ENCODE measurements around the gene MPL. TPM values are rescaled to one million over a fixed set of nuclear protein-coding genes. Genes with fewer than 3 reads are reported as not detected.

MPL gene
- total and polyA plus RNA-seq, 10 of the 15 experiments (the other 5 are each of a cell fraction or from before 2014, with no cell fraction given): not detected

DNA sequence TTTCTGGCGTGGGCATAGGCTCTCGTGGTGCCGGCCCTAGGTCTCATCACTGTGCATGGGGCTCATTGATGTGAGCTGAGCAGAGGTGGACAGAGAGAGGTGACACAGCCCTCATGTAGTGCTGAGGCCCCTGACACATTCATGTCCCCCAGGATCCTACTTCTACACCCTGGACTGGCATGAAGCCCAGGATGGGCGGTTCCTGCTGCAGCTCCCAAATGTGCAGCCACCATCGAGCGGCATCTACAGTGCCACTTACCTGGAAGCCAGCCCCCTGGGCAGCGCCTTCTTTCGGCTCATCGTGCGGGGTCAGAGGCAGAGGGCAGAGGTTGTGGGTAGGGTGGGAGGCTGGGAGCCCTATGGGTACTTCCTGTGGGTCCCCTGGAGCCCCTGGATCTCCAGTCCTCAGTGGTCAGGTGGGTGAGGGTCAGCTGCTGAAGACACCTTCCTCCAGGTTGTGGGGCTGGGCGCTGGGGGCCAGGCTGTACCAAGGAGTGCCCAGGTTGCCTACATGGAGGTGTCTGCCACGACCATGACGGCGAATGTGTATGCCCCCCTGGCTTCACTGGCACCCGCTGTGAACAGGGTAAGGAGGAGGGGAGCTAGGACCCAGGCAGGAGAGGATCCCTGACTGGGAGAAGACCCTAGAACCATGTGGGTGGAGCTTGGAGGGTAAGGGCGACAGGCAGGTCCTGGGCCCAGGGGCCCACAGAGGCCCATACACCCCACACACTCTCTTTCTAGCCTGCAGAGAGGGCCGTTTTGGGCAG lies 30.7 kb upstream of the MPL start:
- H3K27me3 ChIP-seq (replicated peaks in 1 of 2; ENCODE audit: control insufficient read depth in 2 of 2, insufficient read depth in 2 of 2, low read length in 1 of 2): no peaks in the 10 kb centered on the region
- RAD21 ChIA-PET (ENCODE audit: unreplicated experiment): no interaction called here
- H3K79me2 ChIP-seq (ENCODE audit: control insufficient read depth, insufficient read depth, low read length): no peaks in the 10 kb centered on the region
- no peak overlapping the region for H3K4me3 ChIP-seq
- WGBS (ENCODE audit: insufficient coverage, insufficient replicate concordance, low lambda C conversion rate, missing lambda C conversion rate): 36% methylated on average over 16 of the region's 17 CpGs
- no peak for ATAC-seq
- DNase-seq (ENCODE audit: low read depth, low spot score): no peak
- no peak for FAIRE-seq
- SMC1A ChIA-PET (ENCODE audit: uncharacterized antibody, unreplicated experiment): no interaction called here
- no peaks in the 10 kb centered on the region for H3K36me3 ChIP-seq (ENCODE audit: control insufficient read depth in 2 of 2, insufficient read depth in 2 of 2, low read length in 1 of 2)
- POLR2A ChIA-PET: interaction anchor here (0.6 kb wide), 1 partner anchor 92 kb away, joined by 3 read pairs; no protein-coding TSS in a partner anchor
- intact Hi-C loops (cut with micrococcal nuclease; ENCODE audit: unreplicated experiment) (no loop called here), in situ Hi-C loops (cut with MboI) (no loop called here)
- no peak overlapping the region for H3K9ac ChIP-seq (ENCODE audit: control insufficient read depth, insufficient read depth, low read length)
- H3K4me2 ChIP-seq (ENCODE audit: control insufficient read depth, insufficient read depth): no peak overlapping the region
- H3K9me3 ChIP-seq (replicated peaks; ENCODE audit: control insufficient read depth, insufficient read depth, low read length): no peaks in the 10 kb centered on the region
- TF ChIP-seq PKNOX1 (IDR thresholded peaks at IDR 0.05) (no peak), TCF3 (IDR thresholded peaks at IDR 0.05; ENCODE audit: borderline replicate concordance, insufficient read depth, low read depth, low read length) (no peak), ZNF274 (IDR thresholded peaks at IDR 0.05; ENCODE audit: insufficient read depth, insufficient read length) (no peak), SIX5 (IDR thresholded peaks at IDR 0.05; ENCODE audit: low read depth, low read length, severe bottlenecking) (no peak), MEF2B (IDR thresholded peaks at IDR 0.05; ENCODE audit: partially characterized antibody, poor library complexity, severe bottlenecking) (no peak), BACH1 (IDR thresholded peaks at IDR 0.05; ENCODE audit: borderline replicate concordance) (no peak), SP1 (IDR thresholded peaks at IDR 0.05; ENCODE audit: low read depth, low read length) (no peak)
- TF ChIP-seq, protein P1, sequence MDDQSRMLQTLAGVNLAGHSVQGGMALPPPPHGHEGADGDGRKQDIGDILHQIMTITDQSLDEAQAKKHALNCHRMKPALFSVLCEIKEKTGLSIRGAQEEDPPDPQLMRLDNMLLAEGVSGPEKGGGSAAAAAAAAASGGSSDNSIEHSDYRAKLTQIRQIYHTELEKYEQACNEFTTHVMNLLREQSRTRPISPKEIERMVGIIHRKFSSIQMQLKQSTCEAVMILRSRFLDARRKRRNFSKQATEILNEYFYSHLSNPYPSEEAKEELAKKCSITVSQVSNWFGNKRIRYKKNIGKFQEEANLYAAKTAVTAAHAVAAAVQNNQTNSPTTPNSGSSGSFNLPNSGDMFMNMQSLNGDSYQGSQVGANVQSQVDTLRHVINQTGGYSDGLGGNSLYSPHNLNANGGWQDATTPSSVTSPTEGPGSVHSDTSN (IDR thresholded peaks at IDR 0.05; ENCODE audit: insufficient replicate concordance, low read depth, low read length): no peak
- no peak overlapping the region for H3K27ac ChIP-seq (ENCODE audit: control insufficient read depth, insufficient read depth)
- BruUV-seq (replicated peaks): no TSS peak
- H4K20me1 ChIP-seq (ENCODE audit: control insufficient read depth, insufficient read depth): no peaks in the 10 kb centered on the region
- CTCF ChIA-PET: no interaction called here
- no peaks in the 10 kb centered on the region for H3K4me1 ChIP-seq (ENCODE audit: control insufficient read depth, insufficient read depth, low read length)
- no peak overlapping the region for H2AFZ ChIP-seq (ENCODE audit: control insufficient read depth, low read depth, low read length)

Measured in GM12878 (cell line).